Fibroblast of pulmonary artery (primary cell): ENCODE data around the gene ERBB2.

ENCODE experiments used
- DNase-seq: peaks from one replicate; pipeline ENCODE4 v3.0.0-alpha.2; 2010; ENCODE audit warnings: low read depth
- H3K4me3 ChIP-seq: replicated peaks from 2 replicates; pipeline ENCODE4 v1.5.1; 2011; ENCODE audit warnings: low read depth, mild to moderate bottlenecking, control low read depth, low read length, moderate library complexity
- TF ChIP-seq, protein P1 (sequence below): IDR thresholded peaks from 2 replicates; pipeline ENCODE4 v1.5.1; 2011; ENCODE audit warnings: mild to moderate bottlenecking, control low read depth, low read length, inconsistent platforms; ENCODE audit errors: missing control alignments

Gene ERBB2

DNA sequence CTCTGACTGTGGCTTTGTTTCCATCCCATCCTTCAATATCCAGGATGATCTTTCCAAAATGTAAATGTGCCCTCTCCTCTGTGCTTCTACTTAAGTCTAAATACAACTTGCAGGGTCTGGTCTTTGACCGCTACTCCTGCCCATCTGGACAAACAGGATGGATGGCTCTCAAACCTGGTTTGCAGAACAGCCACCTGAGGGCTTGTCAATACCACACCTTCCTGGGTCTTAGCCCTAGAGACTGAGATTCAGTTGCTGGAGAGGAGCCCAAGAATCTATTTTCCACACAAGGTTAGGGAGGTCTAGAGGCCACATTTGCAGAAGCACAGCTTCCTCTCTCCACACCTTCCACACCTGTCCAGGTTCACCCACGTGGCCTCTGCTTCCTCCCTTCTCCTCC is 36.0 kb downstream of the ERBB2 start:
- TF ChIP-seq, protein P1, sequence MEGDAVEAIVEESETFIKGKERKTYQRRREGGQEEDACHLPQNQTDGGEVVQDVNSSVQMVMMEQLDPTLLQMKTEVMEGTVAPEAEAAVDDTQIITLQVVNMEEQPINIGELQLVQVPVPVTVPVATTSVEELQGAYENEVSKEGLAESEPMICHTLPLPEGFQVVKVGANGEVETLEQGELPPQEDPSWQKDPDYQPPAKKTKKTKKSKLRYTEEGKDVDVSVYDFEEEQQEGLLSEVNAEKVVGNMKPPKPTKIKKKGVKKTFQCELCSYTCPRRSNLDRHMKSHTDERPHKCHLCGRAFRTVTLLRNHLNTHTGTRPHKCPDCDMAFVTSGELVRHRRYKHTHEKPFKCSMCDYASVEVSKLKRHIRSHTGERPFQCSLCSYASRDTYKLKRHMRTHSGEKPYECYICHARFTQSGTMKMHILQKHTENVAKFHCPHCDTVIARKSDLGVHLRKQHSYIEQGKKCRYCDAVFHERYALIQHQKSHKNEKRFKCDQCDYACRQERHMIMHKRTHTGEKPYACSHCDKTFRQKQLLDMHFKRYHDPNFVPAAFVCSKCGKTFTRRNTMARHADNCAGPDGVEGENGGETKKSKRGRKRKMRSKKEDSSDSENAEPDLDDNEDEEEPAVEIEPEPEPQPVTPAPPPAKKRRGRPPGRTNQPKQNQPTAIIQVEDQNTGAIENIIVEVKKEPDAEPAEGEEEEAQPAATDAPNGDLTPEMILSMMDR: no peak
- DNase-seq: no peak
- H3K4me3 ChIP-seq: no peak overlapping the region

DNA sequence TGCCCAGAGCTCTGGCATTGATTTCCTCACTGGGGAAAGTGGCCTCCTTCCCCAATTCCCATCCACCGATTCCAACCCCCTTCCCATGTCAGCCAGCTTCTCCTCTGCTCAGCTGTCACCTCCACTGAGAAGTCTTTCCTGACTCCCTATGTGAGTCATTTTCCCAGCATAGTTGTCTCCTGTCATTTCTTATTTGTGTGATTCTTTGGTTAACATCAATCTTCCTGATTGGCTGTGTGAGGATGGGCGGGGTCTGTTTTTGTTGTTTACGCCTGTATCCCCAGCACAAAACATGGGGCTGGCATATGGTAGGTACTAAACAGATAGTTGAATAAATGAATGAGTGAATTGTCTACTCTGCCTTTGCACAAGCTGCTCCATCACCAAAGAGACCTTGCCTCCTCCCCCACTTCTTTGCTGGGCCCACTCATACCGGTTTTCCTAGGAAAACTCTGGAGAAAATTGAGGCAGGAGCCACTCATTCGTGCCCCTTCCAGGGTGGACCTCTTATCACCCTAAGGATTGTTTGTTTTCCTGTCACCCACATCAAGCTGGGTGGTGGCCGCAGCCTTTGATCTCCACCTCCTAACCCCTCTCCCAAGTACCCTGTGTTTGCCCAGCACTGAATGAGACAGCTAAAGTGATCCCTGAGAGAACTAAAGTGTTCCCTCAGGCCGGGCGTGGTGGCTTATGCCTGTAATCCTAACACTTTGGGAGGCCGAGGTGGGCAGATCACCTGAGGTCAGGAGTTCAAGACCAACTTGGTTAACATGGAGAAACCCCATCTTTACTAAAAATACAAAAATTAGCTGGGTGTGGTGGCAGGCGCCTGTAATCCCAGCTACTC is 36.7 kb downstream of the ERBB2 start:
- no peak for DNase-seq
- TF ChIP-seq, protein P1: no peak
- no peak overlapping the region for H3K4me3 ChIP-seq

- no peak for DNase-seq
- TF ChIP-seq, protein P1: no peak
- no peak overlapping the region for H3K4me3 ChIP-seq
Observed at GRCh38 chr17:39737206-39737759, 37.4 kb downstream of the ERBB2 start.

DNA sequence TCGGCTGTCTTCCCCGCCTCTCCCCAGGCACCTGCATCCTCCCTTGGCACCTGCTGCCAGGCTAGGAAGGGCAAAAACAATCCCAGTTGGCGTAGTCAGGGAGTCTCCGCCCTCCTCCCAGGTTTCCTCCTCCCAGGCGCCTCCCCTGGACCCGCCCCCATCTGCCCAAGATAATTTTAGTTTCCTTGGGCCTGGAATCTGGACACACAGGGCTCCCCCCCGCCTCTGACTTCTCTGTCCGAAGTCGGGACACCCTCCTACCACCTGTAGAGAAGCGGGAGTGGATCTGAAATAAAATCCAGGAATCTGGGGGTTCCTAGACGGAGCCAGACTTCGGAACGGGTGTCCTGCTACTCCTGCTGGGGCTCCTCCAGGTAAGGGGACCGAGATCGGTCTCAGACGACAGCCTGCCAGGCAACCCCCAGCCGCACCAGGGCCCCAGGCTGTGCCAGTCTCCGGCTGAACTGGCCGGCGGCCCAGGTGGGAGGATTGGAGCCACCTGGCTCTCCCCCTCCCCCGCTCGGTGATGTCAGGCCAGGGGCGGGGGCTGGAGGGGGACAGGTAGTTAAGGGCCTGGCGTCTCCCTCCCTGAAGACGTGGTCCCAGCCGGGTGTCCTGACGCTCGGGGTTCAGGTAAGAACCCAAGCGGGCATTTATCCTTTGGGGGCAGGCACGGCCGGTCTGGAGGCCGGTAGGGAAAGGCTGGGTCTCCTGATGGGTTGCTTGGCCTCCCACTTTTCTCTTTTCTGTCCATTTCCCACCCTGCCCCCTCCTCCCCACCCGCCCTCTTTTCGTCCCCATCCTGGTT is 38.1 kb downstream of the ERBB2 start, which contains the start of gene GRB7:
GRB7 (plus strand) TSS at position 179 of the 808 bp plus-strand sequence. CDS start 4,364 bp downstream, outside the sequence.
- H3K4me3 ChIP-seq: peak within 1 kb of the TSS; percentile 12
- TF ChIP-seq, protein P1: no peak
- no peak for DNase-seq

GRCh38 chr17:39738568-39738901 is 38.7 kb downstream of the ERBB2 start:
- peak overlapping the region; percentile 12 for H3K4me3 ChIP-seq
- TF ChIP-seq, protein P1: no peak
- no peak for DNase-seq

DNA sequence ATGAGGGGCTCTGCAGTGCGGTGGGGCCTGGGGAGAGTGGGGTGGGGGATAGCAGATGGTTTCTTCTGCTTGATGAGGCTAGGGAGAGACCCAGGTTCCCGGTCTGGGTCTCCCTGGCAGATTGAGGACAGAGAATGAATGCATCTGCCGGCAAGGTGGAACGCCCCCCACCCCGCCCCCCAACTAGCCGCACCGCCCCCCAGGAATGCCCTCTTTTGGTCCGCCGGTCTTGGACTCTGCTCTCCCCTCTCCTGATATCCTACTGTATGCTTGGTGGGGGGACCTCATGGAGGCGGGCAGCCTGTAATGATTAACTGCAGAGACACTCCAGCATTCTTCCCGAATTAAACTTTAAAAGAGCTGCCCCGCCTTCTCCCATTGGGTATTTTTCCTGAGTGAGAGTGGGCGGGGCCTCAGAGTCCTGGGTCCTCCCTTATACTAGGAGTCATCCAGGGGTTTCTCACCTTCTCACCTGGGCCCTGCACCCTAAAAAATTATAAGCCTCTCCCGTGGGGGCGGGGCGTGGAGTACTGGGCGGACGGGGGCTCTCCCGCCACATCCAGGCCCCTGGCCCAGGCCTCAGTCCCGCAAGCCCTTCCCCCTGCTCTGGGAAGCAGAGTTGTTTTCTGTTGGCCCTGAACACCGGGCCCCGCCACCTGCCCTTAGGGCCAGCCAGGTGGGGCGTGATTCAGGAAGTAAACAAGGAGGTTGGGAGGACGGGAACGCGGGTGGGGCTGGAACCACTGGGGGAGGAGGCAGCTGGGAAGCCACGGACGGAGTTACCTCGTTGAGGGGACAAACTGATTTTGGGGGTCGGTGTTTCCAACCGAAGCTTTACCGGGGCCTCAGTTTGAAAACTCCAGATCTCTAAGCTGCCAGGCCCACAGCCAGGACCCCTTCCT is 39.4 kb downstream of the ERBB2 start:
- no peak for DNase-seq
- H3K4me3 ChIP-seq: no peak overlapping the region
- TF ChIP-seq, protein P1: no peak
